K562 (cell line): Measurements from ENCODE around the gene ROM1. TPM values are rescaled to one million over a fixed set of nuclear protein-coding genes. Genes with fewer than 3 reads are reported as not detected.
A peak's percentile ranks its signal among the peaks of the same experiment; 100 is the strongest.

Experiments used
- ADNP ChIP-seq: fragments of 200-800 bp; sonication (Bioruptor generic); IDR thresholded peaks from 2 replicates; pipeline ENCODE4 v1.6.1; 2016; ENCODE audit warnings: missing genetic modification characterization, missing compliant biosample characterization
- BRF1 ChIP-seq: IDR thresholded peaks from 3 replicates; pipeline ENCODE4 v1.6.1; 2011; ENCODE audit warnings: borderline replicate concordance, mild to moderate bottlenecking; ENCODE audit not compliant: insufficient read length; ENCODE audit errors: extremely low read depth
- CEBPG ChIP-seq, 3 experiments: fragments of 200-800 bp in 1 of 3; sonication (Bioruptor generic) in 1 of 3; sonication (generic) in 1 of 3; formaldehyde crosslinking in 1 of 3; IDR thresholded peaks in 2 of 3; conservative IDR thresholded peaks in 1 of 3; 2 replicates each; pipeline versions ENCODE4 v1.6.1 to v1.8.0; 2016 to 2022; ENCODE audit warnings: missing compliant biosample characterization in 2 of 3, missing genetic modification characterization in 2 of 3, mild to moderate bottlenecking in 1 of 3, missing genetic modification reagents in 1 of 3
- E2F1 ChIP-seq: sonication (generic); formaldehyde crosslinking; IDR thresholded peaks from 2 replicates; pipeline ENCODE4 v1.8.1; 2023; ENCODE audit warnings: mild to moderate bottlenecking, missing genetic modification reagents, moderate library complexity
- ELF1 ChIP-seq: fragments of 200-800 bp; sonication (Bioruptor generic); IDR thresholded peaks from 2 replicates; pipeline ENCODE4 v1.6.1; 2016; ENCODE audit warnings: missing genetic modification characterization, missing compliant biosample characterization
- MEIS2 ChIP-seq: fragments of 450-650 bp; IDR thresholded peaks from 2 replicates; pipeline ENCODE4 v1.6.1; 2014; ENCODE audit warnings: mild to moderate bottlenecking; ENCODE audit not compliant: partially characterized antibody
- NFE2L1 ChIP-seq: fragments of 450-650 bp; IDR thresholded peaks from 2 replicates; pipeline ENCODE4 v1.6.1; 2016; ENCODE audit warnings: missing genetic modification characterization, low read depth, mild to moderate bottlenecking, missing compliant biosample characterization, moderate library complexity, borderline replicate concordance
- PBX2 ChIP-seq, 2 experiments: IDR thresholded peaks in 1 of 2; conservative IDR thresholded peaks in 1 of 2; 2 replicates each; pipeline ENCODE4 v1.6.1; 2016; ENCODE audit warnings: low read depth in 2 of 2, mild to moderate bottlenecking in 1 of 2, missing compliant biosample characterization in 1 of 2, missing genetic modification characterization in 1 of 2, moderate library complexity in 1 of 2
- RAD21 ChIP-seq, 2 experiments: fragments of 250-450 bp in 1 of 2; fragments of 450-650 bp in 1 of 2; sonication (Bioruptor Pico) in 1 of 2; formaldehyde crosslinking in 1 of 2; IDR thresholded peaks in 1 of 2; conservative IDR thresholded peaks in 1 of 2; 2 replicates each; pipeline versions ENCODE4 v1.4.0 to v1.8.0; 2020 to 2022; ENCODE audit warnings: mild to moderate bottlenecking in 2 of 2, moderate library complexity in 1 of 2
- SAP30 ChIP-seq: fragments of 200-600 bp; sonication (generic); IDR thresholded peaks from 2 replicates; pipeline ENCODE4 v1.6.1; 2012; ENCODE audit warnings: borderline replicate concordance, low read depth, mild to moderate bottlenecking, moderate library complexity, low read length, control low read depth, inconsistent platforms; ENCODE audit not compliant: insufficient read depth, poor library complexity, severe bottlenecking
- SIN3B ChIP-seq: fragments of 450-650 bp; IDR thresholded peaks from 2 replicates; pipeline ENCODE4 v1.6.1; 2017; ENCODE audit warnings: low read depth, mild to moderate bottlenecking, moderate library complexity
- SMC3 ChIP-seq: conservative IDR thresholded peaks from 2 replicates; pipeline ENCODE4 v1.6.1; 2011; ENCODE audit warnings: low read depth, low read length, improper control_type of control experiment; ENCODE audit not compliant: insufficient read depth
- SP1 ChIP-seq: sonication (generic); formaldehyde crosslinking; IDR thresholded peaks from 2 replicates; pipeline ENCODE4 v1.8.1; 2022; ENCODE audit warnings: mild to moderate bottlenecking, missing genetic modification reagents
- STAT5A ChIP-seq: IDR thresholded peaks from 2 replicates; pipeline ENCODE4 v1.6.1; 2012; ENCODE audit warnings: low read length, inconsistent platforms, borderline replicate concordance
- TRIM28 ChIP-seq: fragments of 450-650 bp; IDR thresholded peaks from 2 replicates; pipeline ENCODE4 v1.6.1; 2017
- ZNF696 ChIP-seq: fragments of 250-450 bp; sonication (Bioruptor Pico); conservative IDR thresholded peaks from 2 replicates; pipeline ENCODE4 v1.4.0; 2020; ENCODE audit warnings: mild to moderate bottlenecking, moderate library complexity
- polyA plus RNA-seq, 8 experiments: library from polyadenylated mRNA; depleted of rRNA in 4 of 8; stranded (reverse) in 5 of 8; unstranded in 3 of 8; fragments of >200 nt; fragmentation: Nextera tagmentation in 2 of 8; fragmentation: Illumina TruSeq in 1 of 8; extraction: Ambion mirVana in 2 of 8; extraction: Trizol in 1 of 8; gene quantifications; 2 replicates each; pipeline versions ENCODE4 v1.2.1 to v1.2.3, GENCODE V29; 2011 to 2014; ENCODE audit warnings: inconsistent platforms in 1 of 8, missing spikeins in 1 of 8
- total RNA-seq, 7 experiments: library from RNA; depleted of rRNA in 6 of 7; stranded (reverse); fragments of >200 nt in 6 of 7; fragmentation: Illumina TruSeq in 2 of 7; extraction: Trizol in 2 of 7; gene quantifications; 2 replicates each; pipeline versions ENCODE4 v1.2.1 to v1.2.3, GENCODE V29; 2011 to 2021; ENCODE audit warnings: low replicate concordance in 1 of 7
- TF ChIP-seq, protein P1 (sequence below): fragments of 250-450 bp; sonication (Bioruptor Pico); IDR thresholded peaks from 2 replicates; pipeline ENCODE4 v1.5.0; 2021
- TF ChIP-seq, protein P2 (sequence below), 2 experiments: fragments of 450-650 bp in 1 of 2; IDR thresholded peaks; 2 replicates each; pipeline ENCODE4 v1.6.1; 2011 to 2017; ENCODE audit warnings: low read depth in 2 of 2, antibody characterized with exemption in 1 of 2, borderline replicate concordance in 1 of 2, low read length in 1 of 2, mild to moderate bottlenecking in 1 of 2, mixed read lengths in 1 of 2; ENCODE audit not compliant: control insufficient read depth in 1 of 2

Gene ROM1
- total and polyA plus RNA-seq, 9 of the 15 experiments (the other 6 are each of a cell fraction or from before 2014, with no cell fraction given), result 0.75 to 4.0 (median 2.6) TPM

DNA sequence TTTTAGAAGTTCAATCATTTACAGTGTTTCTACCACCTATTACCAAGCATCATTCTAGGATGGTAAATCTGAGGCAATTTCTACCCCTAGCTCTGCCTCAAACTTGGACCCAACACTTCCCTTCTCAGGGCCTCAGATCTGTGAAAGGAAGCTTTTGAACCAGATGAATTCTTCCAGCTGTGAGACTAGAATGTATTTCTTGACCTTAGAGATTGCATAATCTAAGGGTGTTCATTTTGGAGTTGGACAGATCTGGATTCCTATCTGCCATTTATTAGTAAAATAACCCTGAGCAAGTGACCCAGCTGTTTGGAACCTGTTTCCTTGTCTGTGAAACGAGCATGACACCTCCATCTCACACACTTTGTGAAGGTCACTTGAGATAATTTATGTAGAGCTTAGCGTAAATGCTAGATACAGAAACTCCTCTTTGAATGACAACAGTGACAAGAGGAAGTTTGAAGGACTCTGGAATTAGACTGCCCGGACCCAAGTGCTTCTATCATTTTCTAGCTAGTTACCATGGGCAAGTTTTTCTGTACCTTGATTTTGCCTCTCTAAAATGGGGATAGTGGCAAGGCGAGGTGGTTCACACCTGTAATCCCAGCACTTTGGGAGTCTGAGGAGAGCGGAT lies 43.9 kb downstream of the ROM1 start (continued):
- TF ChIP-seq RAD21 (CRISPR knock-in tag; conservative IDR thresholded peaks at IDR 0.05 in 1 of 2, IDR thresholded peaks at IDR 0.05 in 1 of 2) (no peak), MEIS2 (peak; percentile 61), SIN3B (no peak), ZNF696 (CRISPR knock-in tag) (no peak), PBX2 (CRISPR knock-in tag; IDR thresholded peaks at IDR 0.05; ENCODE audit: low read depth) (no peak), PBX2 (tag; conservative IDR thresholded peaks at IDR 0.05; ENCODE audit: low read depth) (0 out of 2 replicates have a peak, but pooled peaks have one; percentile 41), SP1 (CRISPR knock-in tag) (no peak), ELF1 (tag) (no peak), TRIM28 (no peak), ADNP (0 out of 2 replicates have a peak, but pooled peaks have one; percentile 32), E2F1 (CRISPR knock-in tag) (no peak), CEBPG (CRISPR knock-in tag; IDR thresholded peaks at IDR 0.05) (peak; percentile 74), CEBPG (tag; conservative IDR thresholded peaks at IDR 0.05 in 1 of 2, IDR thresholded peaks at IDR 0.05 in 1 of 2) (peak; percentile 72 to 80), SMC3 (no peak), STAT5A (no peak), SAP30 (no peak), NFE2L1 (no peak), BRF1 (no peak)
- TF ChIP-seq, protein P1, sequence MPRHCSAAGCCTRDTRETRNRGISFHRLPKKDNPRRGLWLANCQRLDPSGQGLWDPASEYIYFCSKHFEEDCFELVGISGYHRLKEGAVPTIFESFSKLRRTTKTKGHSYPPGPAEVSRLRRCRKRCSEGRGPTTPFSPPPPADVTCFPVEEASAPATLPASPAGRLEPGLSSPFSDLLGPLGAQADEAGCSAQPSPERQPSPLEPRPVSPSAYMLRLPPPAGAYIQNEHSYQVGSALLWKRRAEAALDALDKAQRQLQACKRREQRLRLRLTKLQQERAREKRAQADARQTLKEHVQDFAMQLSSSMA (CRISPR knock-in tag), result no peak
- TF ChIP-seq, protein P2, sequence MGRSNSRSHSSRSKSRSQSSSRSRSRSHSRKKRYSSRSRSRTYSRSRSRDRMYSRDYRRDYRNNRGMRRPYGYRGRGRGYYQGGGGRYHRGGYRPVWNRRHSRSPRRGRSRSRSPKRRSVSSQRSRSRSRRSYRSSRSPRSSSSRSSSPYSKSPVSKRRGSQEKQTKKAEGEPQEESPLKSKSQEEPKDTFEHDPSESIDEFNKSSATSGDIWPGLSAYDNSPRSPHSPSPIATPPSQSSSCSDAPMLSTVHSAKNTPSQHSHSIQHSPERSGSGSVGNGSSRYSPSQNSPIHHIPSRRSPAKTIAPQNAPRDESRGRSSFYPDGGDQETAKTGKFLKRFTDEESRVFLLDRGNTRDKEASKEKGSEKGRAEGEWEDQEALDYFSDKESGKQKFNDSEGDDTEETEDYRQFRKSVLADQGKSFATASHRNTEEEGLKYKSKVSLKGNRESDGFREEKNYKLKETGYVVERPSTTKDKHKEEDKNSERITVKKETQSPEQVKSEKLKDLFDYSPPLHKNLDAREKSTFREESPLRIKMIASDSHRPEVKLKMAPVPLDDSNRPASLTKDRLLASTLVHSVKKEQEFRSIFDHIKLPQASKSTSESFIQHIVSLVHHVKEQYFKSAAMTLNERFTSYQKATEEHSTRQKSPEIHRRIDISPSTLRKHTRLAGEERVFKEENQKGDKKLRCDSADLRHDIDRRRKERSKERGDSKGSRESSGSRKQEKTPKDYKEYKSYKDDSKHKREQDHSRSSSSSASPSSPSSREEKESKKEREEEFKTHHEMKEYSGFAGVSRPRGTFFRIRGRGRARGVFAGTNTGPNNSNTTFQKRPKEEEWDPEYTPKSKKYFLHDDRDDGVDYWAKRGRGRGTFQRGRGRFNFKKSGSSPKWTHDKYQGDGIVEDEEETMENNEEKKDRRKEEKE (IDR thresholded peaks at IDR 0.05; ENCODE audit: borderline replicate concordance in 1 of 2, control insufficient read depth in 1 of 2, low read depth in 2 of 2, low read length in 1 of 2), result no peak
